BE2C (cell line): ENCODE data around the gene ACSS3.

Source experiments
- DNase-seq: peaks from one replicate; pipeline ENCODE4 v3.0.0-alpha.2; 2020
- H3K27me3 ChIP-seq: fragments of 250-450 bp; sonication (Bioruptor Pico); 2 replicates; pipeline ENCODE4 v1.5.1; 2020; ENCODE audit warnings: mild to moderate bottlenecking
- H3K36me3 ChIP-seq: fragments of 250-450 bp; sonication (Bioruptor Pico); 2 replicates; pipeline ENCODE4 v1.5.1; 2020; ENCODE audit warnings: mild to moderate bottlenecking
- H3K4me1 ChIP-seq: fragments of 250-450 bp; sonication (Bioruptor Pico); 2 replicates; pipeline ENCODE4 v1.5.1; 2020
- H3K4me3 ChIP-seq: 2 replicates; pipeline ENCODE4 v1.5.1; 2011; ENCODE audit warnings: low read depth, low read length
- H3K9me3 ChIP-seq: fragments of 250-450 bp; sonication (Bioruptor Pico); 2 replicates; pipeline ENCODE4 v1.5.1; 2020
- CTCF ChIP-seq: IDR thresholded peaks from 2 replicates; pipeline ENCODE4 v1.5.1; 2012; ENCODE audit warnings: mild to moderate bottlenecking, low read depth, low read length

Gene ACSS3

DNA sequence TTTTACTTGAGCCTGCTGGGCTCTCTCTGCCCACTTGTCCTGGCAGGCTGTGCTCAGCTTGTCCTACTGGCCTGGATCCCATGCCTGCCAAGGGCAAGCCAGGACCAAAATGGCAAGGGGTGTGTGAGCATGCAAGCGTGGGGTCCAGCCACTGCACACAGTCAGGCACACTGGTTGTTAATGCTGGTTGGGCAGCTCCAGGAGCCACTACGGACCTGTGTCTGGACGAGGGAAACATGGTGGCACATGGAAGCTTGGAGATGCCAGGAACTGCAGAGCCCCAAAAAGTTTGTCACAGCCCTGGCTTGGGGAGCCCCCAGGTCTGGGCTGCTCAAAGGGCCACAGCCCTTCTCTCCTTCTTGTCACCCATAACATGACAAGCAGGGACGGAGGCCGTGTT, 83.8 kb downstream of the ACSS3 start:
- Histone ChIP-seq H3K4me1 (no peaks in the 10 kb centered on the region), H3K27me3 (no peaks in the 10 kb centered on the region; the same call in 1 of the 2 replicates), H3K36me3 (no peaks in the 10 kb centered on the region), H3K4me3 (no peak overlapping the region), H3K9me3 (no peaks in the 10 kb centered on the region)
- TF ChIP-seq CTCF = no peak
- no peak for DNase-seq

DNA sequence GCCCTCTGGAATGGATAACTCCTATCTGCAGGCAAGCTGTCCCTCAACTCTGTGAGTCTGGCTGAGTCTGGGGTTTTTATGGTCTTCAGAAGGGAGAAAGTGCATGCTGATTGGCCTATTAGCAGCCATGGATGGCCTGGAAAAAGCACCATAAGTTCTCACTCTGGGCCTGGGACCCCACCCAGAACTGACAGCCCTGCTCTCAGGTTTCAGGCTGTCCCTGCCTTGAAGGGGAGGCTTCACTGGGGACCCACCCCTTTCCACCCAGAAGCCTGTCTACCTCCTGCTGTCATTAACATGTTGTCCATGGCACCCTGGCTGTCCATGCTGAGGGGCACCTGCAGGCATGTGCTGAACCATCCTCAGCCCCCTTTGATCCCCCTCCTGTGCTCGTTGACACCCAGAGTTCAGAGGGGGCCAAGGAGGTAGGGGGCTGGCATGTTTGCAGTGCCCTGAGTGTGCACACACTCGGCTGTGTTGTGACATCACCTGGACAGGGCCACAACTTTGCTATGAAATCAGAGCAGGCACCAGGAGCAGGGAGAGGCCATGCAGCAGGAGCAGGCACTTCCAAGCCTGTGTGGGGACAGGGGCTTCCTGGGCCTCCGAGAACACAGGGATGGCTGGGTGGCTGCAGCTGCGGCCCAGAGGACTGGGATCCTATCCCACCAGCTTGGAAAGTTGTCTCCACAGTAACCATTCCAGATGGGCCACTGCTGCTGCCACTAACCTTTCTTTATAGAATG, 84.7 kb downstream of the ACSS3 start:
- no peaks in the 10 kb centered on the region for H3K36me3 ChIP-seq
- DNase-seq = no peak
- no peaks in the 10 kb centered on the region for H3K9me3 ChIP-seq
- TF ChIP-seq CTCF = no peak
- no peak overlapping the region for H3K4me3 ChIP-seq
- H3K4me1 ChIP-seq = no peaks in the 10 kb centered on the region
- no peaks in the 10 kb centered on the region; the same call in 1 of the 2 replicates for H3K27me3 ChIP-seq

- Histone ChIP-seq H3K4me3 (no peak overlapping the region), H3K4me1 (no peaks in the 10 kb centered on the region), H3K36me3 (no peaks in the 10 kb centered on the region), H3K9me3 (no peaks in the 10 kb centered on the region), H3K27me3 (no peaks in the 10 kb centered on the region; the same call in 1 of the 2 replicates)
- no peak for TF ChIP-seq CTCF
- DNase-seq = no peak
Observed at GRCh38 chr12:81164827-81165226, 86.9 kb downstream of the ACSS3 start.

GRCh38 chr12:81166790-81167189, 88.9 kb downstream of the ACSS3 start:
- Histone ChIP-seq H3K9me3 (no peaks in the 10 kb centered on the region), H3K4me1 (no peaks in the 10 kb centered on the region), H3K36me3 (no peaks in the 10 kb centered on the region), H3K4me3 (no peak overlapping the region), H3K27me3 (no peaks in the 10 kb centered on the region; the same call in 1 of the 2 replicates)
- DNase-seq = no peak
- TF ChIP-seq CTCF = no peak

DNA sequence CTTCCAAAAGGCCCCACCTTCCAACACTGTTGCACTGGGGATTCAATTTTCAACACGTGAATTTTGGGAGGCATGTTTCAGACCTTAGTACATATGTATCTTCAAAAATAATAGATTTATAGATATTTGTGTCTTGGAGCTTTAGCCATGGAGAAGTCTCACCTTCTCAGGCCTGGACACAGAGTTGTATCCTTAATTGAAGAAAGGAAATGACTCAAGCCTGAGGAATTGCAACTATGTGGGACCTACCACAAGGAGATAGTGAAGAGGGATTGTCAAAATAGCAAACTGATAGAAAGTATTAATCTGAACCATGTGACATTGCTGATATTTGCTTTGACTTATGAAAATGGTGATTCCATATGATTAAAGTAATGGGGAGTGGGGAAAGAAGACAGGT, 89.8 kb downstream of the ACSS3 start:
- Histone ChIP-seq H3K4me1 (no peaks in the 10 kb centered on the region), H3K27me3 (no peaks in the 10 kb centered on the region; the same call in 1 of the 2 replicates), H3K9me3 (no peaks in the 10 kb centered on the region), H3K36me3 (no peaks in the 10 kb centered on the region), H3K4me3 (no peak overlapping the region)
- TF ChIP-seq CTCF = no peak
- DNase-seq = no peak

- Histone ChIP-seq H3K36me3 (no peaks in the 10 kb centered on the region), H3K4me3 (no peak overlapping the region), H3K4me1 (no peaks in the 10 kb centered on the region), H3K27me3 (no peaks in the 10 kb centered on the region; the same call in 1 of the 2 replicates), H3K9me3 (no peaks in the 10 kb centered on the region)
- TF ChIP-seq CTCF = no peak
- DNase-seq = no peak
Observed at GRCh38 chr12:81168445-81168844, 90.6 kb downstream of the ACSS3 start.
